HG03175 (cell line): ENCODE data around the gene PFKL.
"Not testable (repeated sequence)": the region's sequence is repeated elsewhere in the genome, so short reads cannot be mapped to it uniquely, and the experiment has no call there.

Experiments used
- ATAC-seq: cut with Tn5 transposase; IDR thresholded peaks from one replicate; pipeline ENCODE4 v1.9.1; 2021; ENCODE audit warnings: mild to moderate bottlenecking, moderate library complexity; ENCODE audit not compliant: unreplicated experiment

The PFKL gene

DNA sequence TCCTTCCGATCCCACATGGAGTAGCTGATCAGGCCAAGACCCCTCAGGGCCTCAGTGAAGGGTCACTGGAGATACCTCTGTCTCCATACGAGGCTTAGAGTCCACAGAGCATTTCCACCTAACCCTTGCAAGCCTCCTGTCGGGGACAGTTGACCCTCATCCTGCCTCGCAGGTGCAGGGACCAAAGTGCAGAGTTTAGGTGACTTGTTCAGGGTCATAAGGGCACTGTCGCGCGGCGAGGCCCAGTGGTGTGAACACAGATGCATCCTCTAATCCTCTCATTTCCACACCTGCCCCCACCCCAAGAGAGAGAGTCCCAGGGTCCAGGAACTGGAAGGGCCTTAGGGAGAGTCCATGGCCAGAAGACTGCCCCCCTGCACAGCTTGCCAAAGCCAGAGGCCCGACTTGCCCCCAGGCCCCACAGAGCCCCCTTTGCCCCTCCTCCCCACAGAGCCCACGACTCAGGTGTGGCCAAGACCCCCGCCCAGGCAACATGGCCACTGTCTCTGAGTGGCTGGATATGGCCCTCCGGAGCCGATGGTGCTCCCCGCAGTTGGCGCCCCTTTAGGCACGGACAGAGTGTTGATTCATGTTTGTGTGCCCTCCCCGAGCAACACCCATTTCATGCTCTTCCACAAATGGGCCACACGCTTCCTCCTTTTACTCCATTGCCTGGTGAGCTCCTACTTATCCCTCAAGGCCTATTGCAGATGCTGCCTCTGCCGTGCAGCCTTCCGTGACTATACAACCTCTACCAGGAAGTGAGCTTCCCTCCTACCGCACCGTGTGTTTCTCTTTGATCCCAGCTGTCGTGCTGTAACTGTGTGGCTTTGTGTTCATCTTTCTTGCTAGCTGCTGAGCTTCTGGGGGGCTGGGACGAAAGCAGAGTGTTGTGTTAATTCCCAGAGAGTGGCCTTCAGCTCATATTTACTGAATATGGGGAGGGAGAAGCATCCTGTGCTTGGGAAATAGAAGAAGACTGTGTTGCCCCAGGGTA, 55.2 kb downstream of the PFKL start:
- ATAC-seq = no peak

DNA sequence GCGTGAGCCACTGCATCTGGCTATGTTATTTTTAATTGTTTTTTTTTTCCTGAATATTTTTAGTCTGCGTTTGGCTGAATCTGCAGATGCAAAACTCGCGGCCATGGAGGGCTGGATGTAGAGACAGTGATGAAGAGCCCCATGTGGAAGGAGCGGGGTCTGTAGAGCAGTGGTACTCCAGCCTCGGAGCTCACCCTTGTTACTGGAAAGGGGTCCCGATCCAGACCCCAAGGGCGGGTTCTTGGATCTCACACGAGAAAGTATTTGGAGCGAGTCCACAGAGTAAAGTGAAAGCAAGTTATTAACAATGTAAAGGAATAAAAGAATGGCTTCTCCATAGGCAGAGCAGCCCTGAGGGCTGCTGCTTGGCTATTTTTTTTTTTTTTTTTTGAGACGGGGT, 56.3 kb downstream of the PFKL start:
- ATAC-seq = no peak

DNA sequence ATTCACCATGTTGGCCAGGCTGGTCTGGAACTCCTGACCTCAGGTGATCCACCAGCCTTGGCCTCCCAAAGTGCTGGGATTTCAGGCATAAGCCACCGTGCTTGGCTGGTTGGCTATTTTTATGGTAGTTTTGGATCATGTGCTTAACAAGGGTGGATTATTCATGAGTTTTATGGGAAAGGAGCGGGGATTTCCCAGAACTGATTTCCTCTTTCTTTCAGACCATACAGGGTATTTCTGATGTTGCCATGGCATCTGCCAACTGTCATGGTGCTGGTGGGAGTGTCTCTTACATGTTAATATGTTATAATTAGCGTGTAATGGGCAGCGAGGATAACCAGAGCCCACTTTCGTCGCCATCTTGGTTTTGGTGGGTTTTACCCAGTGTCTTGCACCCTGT, 56.8 kb downstream of the PFKL start:
- ATAC-seq = no peak

DNA sequence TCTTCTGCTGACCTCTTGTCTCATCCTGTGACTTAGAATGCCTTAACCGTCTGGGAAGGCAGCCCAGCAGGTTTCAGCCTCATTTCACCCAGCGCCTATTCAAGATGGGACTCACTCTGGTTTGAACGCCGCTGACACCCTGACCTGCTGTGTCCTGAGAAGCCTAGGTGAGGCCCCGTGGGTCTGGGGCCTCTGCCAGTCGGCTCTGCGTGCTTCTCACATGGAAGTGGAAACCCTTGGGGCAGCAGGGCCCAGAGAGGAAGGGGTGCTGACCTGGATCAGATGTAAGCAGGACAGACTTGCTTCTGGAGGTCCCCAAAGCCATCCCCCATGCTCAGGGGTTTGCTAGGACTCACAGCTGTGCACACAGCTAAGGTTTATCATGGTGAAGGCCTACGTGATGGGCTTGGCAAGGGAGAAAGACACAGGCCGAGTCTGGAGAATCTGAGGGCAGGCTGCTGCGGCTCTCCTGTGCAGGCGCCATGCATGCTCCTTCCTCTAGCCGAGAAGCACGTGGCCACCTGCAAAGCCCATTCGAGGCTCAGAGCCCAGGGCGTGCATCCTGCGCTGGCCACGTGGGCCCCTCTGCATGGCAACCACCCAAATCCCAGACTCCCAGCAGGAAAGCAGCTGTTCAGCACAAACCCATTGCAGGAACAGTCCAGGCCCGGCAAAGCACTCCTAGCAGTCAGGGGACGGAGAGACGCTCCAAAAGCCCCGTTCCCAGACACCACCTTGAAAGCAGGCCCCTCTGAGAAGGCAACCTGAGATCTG, 57.4 kb downstream of the PFKL start:
- ATAC-seq = no peak

GRCh38 chr21:44359396-44359795, 59.5 kb downstream of the PFKL start:
- no peak for ATAC-seq

DNA sequence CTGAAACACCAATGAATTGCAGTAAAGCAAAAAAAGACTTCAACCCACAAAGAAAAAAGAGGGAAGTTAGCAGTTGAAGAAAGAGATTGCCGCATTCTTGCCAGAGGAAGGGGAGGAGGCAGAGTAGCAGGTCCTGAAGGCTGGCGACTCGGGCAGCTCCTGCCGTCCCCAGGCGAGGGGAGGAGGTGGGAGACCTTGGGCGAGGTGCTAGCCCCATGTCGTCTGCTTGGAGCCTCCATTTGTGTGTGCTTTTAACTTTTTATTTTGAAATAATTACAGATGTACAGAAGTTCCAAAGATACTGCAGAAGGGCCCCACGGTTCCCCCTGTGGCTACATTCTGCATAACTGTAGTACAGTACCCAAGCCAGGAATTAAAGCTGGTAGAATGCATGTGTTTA, 60.3 kb downstream of the PFKL start:
- ATAC-seq = no peak

DNA sequence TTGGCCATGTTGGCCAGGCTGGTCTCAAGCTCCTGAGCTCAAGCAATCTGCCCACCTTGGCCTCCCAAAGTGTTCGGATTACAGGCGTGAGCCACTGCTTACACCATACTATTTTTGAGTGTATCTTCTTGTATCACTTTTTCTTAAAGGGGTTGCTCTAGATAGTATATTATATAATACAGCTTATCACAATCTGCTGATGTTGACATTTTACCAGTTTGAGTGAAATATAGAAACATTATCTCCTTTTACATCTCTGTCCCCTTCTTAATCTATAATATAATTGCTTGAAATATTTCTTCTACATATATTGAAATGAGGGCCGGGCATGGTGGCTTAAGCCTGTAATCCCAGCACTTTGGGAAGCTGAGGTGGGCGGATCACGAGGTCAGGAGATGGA, 62.0 kb downstream of the PFKL start:
- not testable (repeated sequence) for ATAC-seq

GRCh38 chr21:44363278-44363677, 63.4 kb downstream of the PFKL start:
- ATAC-seq = no peak

DNA sequence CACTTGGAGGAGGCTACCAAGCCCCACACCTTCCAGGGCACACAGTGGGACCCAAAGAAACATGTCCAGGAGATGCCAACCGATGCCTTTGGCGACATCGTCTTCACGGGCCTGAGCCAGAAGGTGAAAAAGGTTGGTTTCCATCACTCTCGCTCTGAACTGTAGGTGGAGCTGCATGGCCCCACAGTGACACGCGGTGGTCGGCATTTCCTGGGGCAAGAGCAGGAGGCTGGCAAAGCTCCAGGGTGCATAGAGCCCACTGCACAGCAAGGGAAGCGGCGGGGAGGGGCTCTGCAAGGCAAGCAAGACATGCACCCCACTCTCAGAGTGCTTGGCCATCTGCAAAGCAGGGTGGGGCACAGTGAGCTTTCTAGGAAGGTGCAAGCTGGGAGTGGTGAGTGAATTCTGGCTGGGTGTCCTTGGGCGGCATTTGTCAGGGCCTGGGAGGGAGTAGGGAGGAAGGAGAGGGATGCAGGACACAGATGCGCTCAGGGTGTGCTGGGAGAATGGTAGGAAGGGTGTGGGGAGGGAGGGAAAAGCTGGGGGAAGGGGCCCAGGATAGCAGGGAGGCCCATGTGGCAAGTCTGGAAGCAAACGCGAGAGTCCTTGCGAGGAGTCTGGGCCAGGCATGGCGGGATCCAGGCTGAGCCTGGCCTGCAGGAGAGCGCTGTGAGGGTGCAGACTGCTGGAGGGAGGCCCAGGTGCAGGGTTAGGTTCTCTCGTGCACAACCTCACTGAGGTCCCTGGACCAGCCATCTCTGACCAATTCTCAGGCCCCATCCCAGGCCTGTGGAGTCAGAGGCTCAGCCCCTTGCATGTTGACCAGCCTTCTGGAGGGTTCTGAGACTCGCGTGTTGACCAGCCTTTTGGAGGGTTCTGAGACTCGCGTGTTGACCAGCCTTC, 64.5 kb downstream of the PFKL start:
- ATAC-seq = no peak

DNA sequence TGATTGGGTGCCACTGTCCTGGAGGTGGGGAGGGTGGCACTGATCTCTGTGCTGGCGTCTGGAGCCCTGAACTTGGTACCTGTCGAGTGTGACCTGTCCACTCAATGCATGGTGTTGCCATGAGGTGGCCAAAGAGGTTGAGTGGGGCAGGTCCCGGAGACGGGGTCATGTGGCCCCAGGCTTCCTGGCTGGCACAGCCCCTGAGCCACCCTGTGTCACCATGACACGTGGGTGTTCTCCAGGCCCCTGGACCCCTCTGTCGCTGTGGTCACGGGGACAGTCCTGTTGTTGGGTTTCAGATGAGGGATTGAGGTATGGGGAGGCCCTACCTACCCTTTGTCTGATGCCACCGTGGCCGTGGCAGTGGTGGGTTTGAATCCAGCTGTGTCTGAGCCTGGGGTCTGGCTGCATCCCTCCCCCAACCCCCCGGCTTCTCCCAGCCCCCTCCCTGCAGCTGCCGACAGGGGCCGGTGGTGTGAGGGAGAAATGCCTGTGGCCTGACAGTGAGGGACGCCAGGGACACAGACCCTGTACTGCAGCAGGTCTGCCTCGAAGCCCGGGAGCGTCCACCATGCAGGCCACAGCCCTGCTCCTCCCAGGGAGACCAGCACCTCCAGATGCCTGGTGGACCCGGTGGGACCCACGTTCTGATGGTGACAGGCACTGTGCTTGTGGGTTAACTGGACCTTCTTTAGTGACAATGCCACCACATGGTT, 65.6 kb downstream of the PFKL start:
- ATAC-seq = no peak

DNA sequence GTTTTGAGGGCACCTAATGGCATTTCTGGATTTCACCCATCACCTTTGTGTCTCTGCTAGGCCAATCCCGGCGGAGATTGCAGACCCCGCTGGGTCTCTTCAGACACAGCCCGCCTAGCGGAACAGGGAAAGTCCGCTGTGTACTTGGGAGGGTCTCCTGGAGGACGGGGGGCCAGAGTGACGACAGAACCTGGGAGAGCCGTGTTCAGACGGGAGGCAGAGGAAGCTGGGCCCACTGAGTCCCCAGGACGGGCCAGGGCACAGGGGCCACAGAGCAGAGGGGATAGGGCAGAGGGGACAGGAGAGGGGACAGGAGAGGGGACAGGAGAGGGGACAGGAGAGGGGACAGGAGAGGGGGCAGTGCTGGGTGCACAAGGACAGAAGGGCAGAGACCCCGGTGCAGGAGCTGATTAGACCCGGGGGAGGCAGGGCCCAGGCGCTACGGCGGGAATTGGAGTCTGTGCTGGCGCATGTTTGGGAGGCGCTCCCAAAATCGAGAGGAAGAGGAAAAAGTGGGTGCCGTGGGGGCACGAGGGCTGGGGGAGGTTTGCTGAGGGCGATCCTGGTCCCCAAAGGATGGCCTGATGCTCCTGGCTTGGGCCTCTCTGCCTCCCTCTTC, 66.2 kb downstream of the PFKL start:
- ATAC-seq = no peak

DNA sequence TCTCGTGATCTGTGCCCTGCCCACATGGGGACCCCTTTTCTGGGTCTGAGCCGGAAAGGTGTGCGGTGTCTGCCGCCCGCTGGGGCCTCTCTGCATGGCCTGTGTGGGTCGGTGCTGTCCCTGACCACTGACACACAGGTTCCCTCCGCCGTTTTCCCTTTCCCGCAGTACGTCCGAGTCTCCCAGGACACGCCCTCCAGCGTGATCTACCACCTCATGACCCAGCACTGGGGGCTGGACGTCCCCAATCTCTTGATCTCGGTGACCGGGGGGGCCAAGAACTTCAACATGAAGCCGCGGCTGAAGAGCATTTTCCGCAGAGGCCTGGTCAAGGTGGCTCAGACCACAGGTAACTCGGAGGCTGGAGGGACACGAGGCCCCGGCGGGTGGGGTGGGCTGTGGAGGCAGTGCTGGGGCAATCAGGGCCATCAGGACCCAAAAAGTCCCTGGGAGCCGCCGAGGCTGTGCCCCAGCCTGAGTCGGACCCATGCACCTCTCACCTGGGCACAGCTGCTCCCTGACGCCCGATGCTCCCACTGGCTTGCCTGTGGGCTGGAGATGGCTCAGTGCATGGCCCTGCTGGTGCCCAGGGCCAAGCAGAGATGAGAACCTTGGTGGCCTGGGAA, 66.8 kb downstream of the PFKL start:
- ATAC-seq = no peak

- no peak for ATAC-seq
Observed at GRCh38 chr21:44368711-44369446, 69.0 kb downstream of the PFKL start.

GRCh38 chr21:44370027-44370735, 70.3 kb downstream of the PFKL start:
- no peak for ATAC-seq

- no peak for ATAC-seq
Observed at GRCh38 chr21:44370786-44371410, 71.0 kb downstream of the PFKL start.

DNA sequence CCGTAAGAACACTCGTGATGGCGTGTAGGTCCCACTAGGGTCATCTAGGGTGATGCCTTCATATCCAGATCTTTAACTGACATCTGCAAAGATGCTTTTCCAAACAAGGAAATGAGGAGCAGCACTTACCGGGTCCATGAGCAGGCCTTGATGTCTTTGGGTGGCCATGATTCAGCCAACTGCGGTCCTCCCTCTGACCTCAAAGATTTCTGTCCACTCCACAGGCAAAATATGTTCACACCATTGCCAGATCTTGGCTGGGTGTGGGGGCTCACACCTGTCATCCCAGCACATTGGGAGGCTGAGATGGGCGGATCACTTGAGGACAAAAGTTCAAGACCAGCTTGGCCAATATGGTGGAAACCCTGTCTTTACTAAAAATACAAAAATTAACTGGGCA, 71.7 kb downstream of the PFKL start:
- no peak for ATAC-seq

DNA sequence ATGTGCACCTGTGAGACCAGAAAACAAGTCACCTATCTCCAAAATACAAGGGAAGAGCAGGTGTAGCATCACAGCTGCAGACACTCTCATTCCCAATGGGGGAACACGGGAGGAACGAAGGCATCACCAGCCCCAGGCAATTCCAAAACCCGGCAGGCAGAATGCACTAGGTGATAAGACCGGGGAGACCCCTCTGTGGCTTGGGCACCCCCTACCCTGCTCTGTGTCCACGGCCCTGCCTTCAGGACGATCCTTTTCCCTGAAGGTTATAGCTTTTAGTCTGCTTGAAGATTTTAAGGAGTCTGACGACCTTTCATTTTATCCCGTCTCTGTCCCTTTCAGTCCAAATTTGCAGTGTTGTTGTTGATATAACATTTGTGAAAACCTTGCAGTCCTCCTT, 72.8 kb downstream of the PFKL start:
- ATAC-seq = no peak
